GM18861 (cell line): ENCODE measurements around the gene SERPINE3.

ENCODE experiments used
- ATAC-seq: cut with Tn5 transposase; IDR thresholded peaks from one replicate; pipeline ENCODE4 v1.9.1; 2021; ENCODE audit not compliant: unreplicated experiment

Gene SERPINE3

DNA sequence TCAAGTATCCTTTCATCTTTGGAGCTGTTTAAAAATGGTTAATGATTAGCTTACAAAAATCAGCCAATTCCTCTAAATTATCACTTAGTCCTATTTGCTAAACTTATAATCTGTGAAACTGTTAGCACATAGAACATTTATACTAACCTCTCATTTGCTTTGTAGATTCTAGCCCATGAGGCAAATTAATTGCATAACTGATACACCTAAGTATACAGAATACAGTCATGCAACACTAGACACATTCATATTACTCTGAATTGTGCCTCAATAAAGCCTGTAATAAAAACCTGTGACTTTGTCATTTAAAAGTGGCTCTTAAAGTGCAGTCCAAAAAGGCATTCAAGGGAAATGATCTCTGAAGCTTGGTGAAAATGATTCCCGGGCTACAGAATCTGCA lies 21.0 kb downstream of the SERPINE3 start:
- no peak for ATAC-seq

DNA sequence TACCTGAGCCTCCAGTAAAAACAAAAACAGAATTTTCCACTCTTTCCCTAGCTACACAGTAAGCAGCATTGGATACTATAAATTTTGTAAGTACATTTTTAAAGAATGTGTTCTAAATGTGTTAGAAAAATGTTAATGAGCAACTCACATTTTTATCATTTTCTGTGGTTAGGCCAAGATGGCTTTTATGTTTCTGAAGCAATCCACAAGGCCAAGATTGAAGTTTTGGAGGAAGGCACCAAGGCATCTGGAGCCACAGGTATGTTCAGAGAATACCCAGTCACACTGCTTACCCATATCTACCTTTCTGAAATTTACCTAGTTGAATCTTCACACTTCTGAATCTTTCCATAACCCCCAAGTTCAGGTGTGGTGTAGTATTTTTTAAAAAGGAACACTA lies 21.6 kb downstream of the SERPINE3 start:
- ATAC-seq: no peak

GRCh38 chr13:51363625-51364024 lies 24.1 kb downstream of the SERPINE3 start:
- ATAC-seq: no peak

DNA sequence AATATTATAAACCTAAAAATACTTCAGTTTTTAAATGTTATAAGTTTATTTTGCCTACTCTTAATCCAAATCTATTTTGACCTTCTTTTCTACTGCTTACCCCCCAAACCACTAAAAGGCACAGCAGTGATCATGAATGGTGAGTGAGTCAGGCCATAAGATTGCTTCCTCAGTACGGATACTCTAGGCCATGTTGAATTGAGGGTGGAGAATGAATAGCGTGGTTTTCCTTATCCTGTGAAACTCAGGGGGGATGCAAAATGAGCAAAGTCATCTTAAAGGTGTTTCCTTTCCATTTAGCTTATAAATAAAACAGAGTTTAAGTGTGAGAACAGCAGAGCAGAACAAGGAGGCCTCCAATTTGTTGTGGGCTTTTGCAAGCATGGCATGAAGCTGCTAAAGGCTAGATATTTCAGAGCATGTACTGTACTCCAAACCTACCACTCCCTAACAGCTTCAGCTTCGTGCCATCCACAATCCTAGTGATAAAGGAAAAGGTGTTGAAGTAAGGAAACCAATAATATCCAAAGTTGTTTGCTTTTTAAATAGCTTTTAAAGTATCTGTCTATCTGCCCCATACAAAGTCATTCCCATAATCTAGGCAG lies 25.0 kb downstream of the SERPINE3 start:
- no peak for ATAC-seq

DNA sequence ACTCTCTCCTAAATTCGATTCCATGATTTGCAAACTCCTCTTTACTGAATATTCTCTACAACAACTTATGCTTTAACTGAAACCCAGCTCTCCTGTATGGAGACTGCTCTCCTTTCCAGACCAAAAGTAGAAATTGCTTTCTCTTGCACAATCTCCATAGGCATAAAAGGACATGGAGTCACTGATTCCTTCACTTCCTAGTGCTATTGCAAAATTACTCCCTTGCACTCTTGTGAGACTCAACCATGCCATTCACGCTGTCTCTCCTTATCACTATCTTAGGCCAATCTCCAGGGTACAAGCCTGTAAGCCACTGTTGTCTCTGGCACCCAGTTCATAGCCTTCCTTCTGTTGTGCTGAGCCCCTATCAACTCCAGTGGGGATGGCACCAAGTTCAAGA lies 30.6 kb downstream of the SERPINE3 start:
- no peak for ATAC-seq

DNA sequence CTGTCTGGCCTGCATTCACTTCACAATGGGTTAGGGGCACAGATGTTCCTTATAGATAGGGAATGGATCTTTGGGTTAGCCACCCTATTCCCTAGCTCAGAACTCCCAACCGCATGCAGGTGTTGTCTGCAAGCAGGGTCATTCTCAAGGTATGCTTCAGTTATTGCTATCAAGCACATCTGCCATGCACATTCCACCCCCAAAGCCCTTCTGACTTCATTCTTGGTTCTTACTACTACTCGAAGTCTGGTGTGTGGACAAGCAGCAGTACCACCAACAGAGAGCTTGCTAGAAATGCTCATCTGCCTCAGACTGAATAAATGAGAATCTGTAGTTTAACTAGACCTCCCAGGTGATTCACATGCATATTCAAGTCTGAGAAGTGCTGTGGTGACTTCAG lies 31.3 kb downstream of the SERPINE3 start:
- no peak for ATAC-seq

- ATAC-seq: no peak
Measured at GRCh38 chr13:51371768-51372399, 32.4 kb downstream of the SERPINE3 start.

DNA sequence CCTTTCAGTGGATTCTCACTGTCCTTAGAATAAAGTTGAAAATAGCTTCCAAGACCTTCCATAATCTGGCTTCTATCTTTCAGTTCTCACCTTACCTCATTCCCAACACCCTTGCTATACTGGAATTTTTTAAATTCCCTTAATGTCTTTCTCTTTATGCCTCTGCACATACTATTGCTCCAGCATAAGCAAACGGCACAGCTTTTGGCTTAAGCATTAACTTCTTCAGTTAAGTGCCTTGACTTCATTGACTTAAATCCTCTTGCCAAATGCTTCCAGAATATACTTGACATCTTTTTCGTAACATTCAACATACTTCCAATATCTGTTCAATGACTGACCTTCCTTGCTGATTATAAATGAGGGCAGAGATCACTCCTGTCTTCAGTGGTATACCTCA lies 34.0 kb downstream of the SERPINE3 start:
- ATAC-seq: no peak

- ATAC-seq: no peak
Measured at GRCh38 chr13:51380269-51380668, 40.8 kb downstream of the SERPINE3 start.

DNA sequence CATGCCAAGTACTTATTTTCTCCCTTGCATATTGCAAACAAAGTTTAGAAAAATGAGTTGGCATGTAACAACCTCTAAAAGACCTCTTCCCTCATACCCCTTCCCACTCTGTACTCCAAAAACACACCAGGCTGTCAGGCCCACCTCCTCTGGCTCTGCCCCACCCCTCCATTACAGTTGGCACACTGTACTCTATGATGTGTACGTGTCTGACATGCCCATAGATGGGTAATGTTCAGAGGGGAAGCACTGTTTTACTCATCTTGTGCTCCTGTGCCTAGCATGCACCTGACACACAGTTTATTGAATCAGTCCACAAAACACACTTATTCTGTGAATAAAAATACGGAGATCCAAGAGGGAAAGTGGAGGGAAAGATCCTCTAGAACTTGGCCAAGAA lies 45.6 kb downstream of the SERPINE3 start:
- ATAC-seq: no peak

DNA sequence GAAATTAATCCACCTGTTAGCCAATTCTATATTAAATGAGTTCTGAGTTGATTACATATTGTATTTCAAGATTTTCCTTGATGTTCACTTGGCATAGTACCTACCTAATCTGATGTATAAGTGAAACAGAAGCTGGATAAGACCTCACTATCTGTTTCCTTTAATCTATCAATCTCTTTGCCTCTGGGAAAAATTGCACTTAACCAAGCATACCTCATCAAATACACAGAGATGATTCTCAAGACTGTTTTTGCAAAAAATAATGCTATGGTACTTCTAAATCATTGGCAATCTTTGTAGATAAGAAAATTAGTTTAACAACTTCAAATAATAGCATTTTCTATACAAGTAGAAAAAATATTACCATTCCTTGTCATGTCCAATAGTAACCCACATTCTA lies 55.2 kb downstream of the SERPINE3 start:
- no peak for ATAC-seq

DNA sequence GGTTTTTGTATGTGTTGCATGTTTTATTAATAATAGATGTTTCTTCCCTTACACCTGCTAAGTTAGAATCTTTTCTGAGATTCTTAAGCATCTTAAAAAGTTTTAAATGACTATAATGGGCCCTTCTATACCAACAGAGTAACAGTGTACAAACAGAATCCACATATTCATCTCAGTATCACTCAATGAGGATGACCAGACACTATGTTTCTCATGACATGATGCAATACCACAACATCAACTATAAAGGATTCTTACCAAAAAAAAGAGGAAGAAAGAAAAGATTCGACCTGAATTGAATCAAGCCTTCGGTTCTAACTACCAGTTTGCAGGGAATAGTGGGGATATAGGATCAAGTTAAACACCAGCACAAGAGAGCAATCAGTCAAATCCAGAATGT lies 56.9 kb downstream of the SERPINE3 start:
- ATAC-seq: peak; percentile 74

GRCh38 chr13:51397262-51397941 lies 57.9 kb downstream of the SERPINE3 start:
- ATAC-seq: no peak

- no peak for ATAC-seq
Measured at GRCh38 chr13:51405176-51405575, 65.7 kb downstream of the SERPINE3 start.

- ATAC-seq: no peak
Measured at GRCh38 chr13:51412431-51412830, 72.9 kb downstream of the SERPINE3 start.
